Smooth muscle cell of bladder (primary cell): Measurements from ENCODE around the gene CRTAC1. TPM values are rescaled to one million over a fixed set of nuclear protein-coding genes. Genes with fewer than 3 reads are reported as not detected.

Experiments
- total RNA-seq: library from RNA; depleted of rRNA; stranded (reverse); fragments of >200 nt; gene quantifications from 2 replicates; pipeline ENCODE4 v1.2.3, GENCODE V29; 2014

CRTAC1 gene
- total RNA-seq, result not detected in 2 replicates

GRCh38 chr10:98030093-98030821, at the start of gene CRTAC1:
Gene CRTAC1 (minus strand): TSS chr10:98030621. CDS start chr10:98030472, 149 bp downstream.

GRCh38 chr10:97849687-97850402, 180.6 kb downstream of the CRTAC1 start, which contains the start of gene GOLGA7B:
Gene GOLGA7B (plus strand): TSS chr10:97849843. CDS start chr10:97850304, 461 bp downstream.

Other genes with a start within 250 kb of the CRTAC1 start
- gene GOLGA7B, start 180.8 kb downstream of the CRTAC1 start, total RNA-seq, result under 0.01 TPM in 1 of 2 replicates, not detected in the other
- 13.5 and 15.3 TPM in 2 replicates for gene R3HCC1L, start 104.0 kb upstream of the CRTAC1 start, total RNA-seq
- gene LOXL4, start 237.6 kb upstream of the CRTAC1 start, total RNA-seq, result 25.7 and 32.9 TPM in 2 replicates